ACHN (cell line): ENCODE results near the gene PMVK.
A peak's percentile ranks its signal among the peaks of the same experiment; 100 is the strongest.

Source experiments
- DNase-seq: peaks from one replicate; pipeline ENCODE4 v3.0.0-alpha.2; 2015
- in situ Hi-C: cut with HindIII; loops from 2 replicates; pipeline ENCODE4 v1.10.0; 2017; ENCODE audit warnings: low sequenced_read_pairs, low pct_ligation_motif_present, low pct_unique_long_range_greater_than_20kb

The PMVK gene

DNA sequence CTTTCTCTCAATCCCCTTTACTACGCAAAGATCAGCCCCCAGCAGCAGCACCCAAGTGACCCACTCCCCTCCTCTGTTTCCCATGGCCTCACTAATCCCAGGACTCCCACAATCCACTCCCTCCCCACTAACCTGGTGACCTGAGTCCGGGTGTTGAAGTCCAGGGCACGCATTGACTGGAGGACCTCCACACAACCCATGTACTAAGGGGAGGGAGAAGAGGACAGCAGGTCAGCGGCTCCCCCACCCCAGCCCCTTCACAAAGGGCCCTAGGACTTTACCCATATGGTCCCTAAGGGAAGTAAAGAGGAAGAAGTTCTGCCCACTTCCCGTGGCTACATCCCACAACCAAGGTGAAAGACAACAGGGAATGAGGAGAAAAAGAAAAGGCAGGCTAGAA is 32.7 kb upstream of the PMVK start:
- DNase-seq, result no peak
- in situ Hi-C loops, result no loop called here

DNA sequence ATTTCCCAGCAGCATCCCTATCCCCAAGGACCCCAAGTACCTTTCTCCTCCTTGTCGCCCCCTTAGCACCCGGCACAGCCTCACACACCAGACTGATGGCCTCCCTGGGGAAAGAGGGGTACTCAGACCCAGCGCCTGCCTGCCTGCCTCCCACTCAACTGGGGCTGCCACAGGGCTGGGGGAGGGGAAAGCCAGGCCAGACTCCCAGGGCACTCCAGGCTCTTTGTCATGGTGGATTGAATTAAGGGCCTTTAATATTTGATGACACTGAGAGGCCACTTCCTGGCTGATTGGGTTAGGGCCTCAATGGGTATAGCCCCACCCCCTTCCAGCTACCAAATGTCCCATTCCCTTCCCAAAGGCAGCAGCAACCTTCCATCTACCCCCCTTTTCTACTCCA is 32.2 kb upstream of the PMVK start:
- in situ Hi-C loops, result no loop called here
- DNase-seq, result no peak

DNA sequence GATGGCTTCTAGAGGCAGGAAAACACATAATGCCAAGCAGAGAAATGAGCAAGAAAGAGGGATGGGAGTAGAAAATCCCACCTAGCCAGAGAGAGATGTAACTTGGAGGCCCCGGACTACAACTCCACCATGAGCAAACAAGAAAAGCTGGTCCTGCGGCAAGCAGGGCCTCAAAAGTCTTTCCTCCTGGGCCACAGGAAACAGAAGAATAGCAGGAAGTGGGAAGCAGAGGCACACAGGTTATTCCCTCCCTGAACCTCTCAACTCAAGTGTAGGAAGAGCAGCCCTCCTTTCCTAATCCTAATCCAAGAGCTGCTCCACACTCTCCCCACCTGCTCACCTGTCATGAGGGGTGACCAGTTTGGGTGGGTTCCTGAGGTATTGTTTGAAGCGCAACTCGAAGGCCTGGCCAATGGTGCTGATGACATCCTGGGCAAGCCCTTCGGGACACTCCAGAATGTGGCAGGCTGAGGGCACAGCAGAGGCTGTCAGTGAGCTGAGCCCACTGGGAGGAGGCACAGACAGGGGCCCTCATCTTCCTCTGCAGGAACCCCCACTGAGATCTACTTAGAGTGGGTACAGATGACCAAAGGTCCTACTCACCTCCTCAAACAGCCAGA is 30.9 kb upstream of the PMVK start:
- DNase-seq, result no peak
- in situ Hi-C loops, result no loop called here

DNA sequence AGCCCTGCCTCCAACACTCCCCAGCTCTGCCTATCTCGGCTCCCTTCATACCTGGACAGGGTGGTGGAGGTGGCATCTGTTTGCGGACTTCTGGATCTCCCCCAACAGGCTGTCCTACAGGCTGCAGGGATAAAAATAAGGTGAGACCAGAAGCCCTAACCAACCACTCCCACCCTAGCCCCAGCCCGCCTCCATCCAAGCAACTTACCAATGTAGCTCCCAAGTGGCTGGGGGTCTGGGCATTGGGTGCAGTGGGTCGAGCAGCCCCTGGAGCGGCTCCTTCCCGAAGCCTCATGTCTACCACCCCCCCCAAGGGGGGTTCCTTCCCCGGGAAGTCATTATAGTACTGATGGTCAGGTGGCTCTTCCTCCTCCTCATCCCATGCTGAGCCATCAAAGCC is 29.6 kb upstream of the PMVK start:
- no peak for DNase-seq
- in situ Hi-C loops, result no loop called here

DNA sequence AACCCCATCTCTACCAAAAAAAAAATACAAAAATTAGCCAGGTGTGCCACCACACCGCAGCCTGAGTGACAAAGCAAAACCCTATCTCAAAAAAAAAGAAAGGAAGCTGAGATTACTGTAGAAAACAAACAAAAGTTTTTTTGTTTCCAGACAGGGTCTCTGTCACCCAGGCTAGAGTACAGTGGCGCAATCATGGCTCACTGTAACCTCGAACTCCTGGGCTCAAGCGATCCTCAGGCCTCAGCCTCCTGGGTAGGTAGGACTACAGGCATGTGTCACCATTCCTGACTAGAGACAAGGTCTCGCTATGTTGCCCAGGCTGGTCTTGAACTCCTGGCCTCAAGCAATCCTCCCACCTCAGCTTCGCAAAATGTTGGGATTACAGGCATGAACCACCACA is 27.8 kb upstream of the PMVK start:
- in situ Hi-C loops, result no loop called here
- no peak for DNase-seq

DNA sequence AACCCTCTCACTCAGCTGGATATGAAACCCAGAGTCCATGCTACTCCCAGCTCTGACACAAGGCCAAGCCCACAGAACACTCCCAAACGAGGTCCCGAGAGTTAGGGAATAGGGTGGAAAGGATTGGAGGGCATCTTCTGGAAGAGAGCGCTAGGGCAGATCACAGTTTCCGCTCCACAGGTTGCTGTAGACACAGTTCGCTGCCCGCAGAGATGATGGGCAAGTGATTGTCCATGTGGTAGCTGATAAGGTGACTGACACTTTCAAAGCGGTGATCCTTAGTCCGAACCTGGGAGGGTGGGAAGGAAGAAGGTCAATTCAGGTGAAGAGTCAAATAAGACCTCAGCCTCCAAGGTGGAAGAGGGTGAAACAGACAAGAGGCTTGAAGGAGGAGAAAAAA is 27.1 kb upstream of the PMVK start:
- in situ Hi-C loops, result no loop called here
- no peak for DNase-seq

DNA sequence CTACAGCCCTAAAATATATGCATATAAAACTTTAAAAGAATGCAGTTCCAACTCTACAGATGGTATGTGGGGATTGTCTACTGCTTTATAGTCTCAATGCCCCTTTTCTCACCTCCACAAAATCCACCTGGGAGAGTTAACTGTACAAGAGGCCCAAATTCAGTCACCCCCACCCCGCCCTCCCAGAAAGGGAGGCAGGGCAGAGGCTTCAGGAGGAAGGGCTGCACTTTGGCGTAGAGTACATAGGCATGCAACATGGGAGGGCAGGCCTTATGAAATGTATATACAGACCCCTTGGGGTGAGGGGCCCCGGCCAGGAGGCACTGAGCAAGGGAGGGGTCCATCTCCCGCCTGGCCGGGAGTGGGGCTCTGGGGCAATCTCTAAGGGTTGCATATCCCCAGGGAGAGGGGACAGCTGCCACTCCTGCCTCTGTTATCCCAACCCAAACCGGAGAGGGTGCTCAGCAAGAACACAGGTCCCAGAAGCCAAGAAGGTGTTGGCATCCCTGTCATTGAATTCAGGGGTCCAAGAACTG is 26.3 kb upstream of the PMVK start:
- no peak for DNase-seq

DNA sequence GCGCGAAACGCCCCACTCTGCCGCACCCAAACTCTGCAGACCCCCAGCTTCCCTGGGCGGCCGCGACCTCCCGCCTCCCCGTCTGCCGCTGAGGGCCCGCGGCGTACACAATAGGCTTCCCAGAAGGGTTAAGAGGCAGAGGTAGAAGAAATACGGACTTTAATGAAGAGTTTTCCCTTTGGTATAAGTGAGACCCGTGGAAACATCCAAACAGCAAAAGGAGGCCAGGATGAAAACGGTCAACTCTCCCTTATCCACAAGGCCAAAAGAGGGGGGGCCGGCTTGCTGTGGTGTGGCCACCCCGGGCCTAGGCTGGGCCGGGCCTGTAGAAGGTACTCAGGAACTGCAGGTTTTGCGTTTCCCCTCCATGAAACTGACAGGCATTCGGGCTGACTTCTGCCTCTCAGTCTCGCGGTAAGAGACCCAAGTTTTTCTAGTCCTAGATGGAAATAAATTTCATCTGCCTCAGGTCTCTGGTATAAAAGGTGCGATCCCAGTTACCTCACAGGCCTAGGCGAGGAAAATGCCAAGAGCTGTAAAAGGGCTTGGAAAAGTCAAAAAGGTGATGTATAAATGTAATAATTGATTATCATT is 25.7 kb upstream of the PMVK start:
- in situ Hi-C loops, result no loop called here
- DNase-seq, result peak; percentile 44

More for the DNA sequence above, 26.3 kb upstream of the PMVK start:
- in situ Hi-C loops, result no loop called here

DNA sequence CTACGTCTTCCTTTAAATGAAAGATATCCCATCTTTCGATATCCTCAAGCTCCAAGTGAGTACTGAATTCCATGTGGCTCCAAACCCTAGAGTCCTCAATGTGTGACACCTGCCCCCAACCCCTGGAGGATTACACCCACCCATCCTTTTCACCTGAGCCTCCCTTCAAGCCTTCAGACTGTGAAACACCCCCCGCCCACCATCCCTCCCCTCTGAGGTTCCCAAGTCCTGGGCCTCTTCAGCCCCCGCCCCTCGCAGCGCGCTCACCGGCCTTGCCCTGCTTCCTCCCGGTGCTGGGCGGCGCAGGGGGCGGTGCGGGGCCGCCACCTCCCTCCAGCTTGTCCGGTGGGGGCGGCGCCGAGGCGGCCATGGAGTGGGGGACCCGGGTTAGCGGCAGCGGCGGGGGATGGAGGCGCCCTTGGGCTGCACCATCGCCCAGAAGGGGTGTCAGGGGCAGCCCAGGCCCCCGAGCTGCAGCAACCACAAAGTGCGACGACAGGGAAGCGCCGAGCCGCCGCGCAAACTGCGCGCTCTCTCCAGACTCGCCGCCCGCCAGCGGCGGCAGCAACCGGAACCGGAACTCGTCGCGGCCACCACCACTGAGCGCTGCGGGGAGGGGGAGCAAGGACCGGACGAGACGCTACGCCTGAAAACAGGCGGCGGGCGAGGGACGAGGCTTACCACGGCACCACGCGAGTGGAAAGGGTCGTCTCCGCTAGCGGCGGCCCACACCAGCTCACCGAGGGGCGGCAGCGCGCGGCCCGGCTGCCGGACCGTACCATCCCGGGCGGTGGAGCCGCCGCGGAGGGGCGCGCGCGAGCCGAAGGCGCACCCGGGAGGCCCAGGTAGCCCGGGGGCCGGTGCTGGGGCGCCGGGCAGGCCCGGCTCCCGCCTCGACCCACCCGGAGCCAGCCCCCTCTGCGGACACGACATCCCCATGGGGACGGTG is 25.0 kb upstream of the PMVK start, which contains the start of gene PYGO2:
TSS of gene PYGO2 (minus strand) at position 576 of the 949 bp plus-strand sequence. CDS start at position 370, 206 bp downstream.
- peak; percentile 84 for DNase-seq
- in situ Hi-C loops, result no loop called here

DNA sequence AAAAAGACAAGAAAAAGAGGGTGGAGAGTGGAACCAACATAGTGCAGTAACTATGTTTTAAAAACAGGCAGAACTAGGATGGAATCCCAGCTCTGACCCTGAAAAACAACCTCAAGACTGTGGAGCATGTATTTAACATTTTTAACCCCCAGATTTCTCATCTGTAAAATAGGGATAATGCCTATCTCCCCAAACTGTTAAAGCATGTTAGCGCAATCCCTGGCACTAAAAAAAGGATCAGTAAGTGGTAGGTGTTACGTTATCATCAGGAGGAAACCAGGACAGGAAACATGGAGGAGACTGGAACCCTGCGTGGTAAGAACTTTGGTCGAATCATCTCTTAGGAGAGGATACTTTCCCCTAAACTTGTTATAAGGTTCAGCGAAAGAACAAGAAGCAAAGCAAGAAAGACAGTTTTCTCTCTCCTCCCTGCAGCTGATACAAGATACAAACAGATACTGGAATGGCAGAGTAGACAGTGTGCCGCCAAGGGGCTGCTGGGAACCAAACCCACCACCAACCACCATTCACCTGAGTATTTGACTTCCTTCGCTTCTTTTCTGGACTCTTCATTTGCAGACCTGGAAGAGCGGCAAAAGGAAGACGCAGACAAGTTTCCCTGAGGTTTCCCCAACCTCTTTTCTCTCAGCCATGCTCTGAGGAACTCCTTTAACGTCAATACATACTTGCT is 24.1 kb upstream of the PMVK start:
- in situ Hi-C loops, result no loop called here
- no peak for DNase-seq

DNA sequence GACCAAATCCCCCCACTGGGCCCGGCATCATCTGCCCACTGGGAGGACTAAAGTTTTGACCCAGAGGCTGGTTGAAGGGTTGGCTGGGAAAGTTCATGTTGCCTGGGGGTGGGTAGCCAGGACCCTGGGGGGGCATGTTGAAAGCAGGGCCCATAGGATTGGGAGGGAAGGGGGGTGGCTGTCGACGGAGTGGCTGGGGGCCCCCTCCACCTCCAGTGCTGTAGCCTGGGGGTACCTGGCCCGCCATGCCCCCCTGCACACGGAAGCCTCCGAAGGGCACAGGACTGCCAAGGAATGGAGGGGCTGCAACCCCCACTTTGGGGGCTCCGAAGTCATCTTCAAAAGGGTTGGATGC is 22.9 kb upstream of the PMVK start:
- in situ Hi-C loops, result no loop called here
- no peak for DNase-seq

DNA sequence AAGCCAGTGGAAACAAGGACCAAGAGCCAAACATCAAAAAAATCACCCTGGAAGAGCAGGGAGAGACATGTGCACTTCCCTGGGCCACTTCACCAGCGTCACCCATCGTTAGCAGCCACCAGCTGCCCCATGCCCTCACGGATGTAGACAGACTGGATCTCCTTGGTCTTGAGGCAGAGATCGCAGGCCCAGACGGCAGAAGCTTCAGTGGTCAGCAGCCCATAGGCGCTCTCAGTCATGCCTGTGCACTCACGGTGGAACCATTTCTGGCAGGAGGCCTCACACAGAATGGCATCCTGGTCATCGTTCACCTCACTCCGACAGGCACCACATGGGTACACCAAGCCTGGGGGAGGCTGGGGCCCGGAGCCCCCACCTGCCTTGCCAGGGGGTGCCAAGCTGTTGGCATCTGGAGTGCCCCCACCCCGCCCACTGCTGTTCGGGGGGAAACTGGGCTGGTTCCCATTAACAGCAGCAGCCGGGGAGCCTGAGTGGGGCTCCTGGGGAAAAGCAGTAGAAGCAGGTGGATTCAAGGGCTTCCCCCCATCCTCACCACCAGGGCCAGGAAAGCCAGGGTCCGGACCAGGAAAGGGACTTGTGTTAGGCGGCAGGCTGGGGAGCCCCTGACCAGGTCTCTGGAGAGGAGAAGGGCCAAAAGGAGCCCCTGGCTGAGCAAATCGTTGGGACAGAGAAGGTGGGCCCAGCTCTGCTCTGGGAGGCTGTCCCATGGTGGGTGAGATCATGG is 22.3 kb upstream of the PMVK start:
- DNase-seq, result no peak
- in situ Hi-C loops, result no loop called here

DNA sequence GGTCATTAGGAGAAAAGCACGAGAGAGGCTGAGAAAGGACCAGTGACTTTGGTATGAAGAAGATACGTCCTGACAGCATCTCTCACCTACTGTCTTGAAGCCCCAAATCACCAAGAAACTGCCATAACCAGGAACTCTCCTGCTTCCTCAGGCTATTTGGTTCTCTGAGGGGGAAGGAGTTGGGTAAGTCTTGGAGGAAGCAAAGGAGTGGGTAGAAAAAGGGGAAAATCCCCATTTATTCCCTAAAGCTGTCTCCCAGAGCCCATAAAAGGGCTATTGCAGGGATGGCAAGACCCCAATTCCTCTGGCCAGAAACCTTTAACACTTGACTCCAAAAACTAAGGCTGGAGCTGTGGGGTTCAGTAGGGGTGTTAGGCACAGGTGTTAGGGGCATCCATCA is 21.5 kb upstream of the PMVK start:
- DNase-seq, result no peak
- in situ Hi-C loops, result no loop called here

DNA sequence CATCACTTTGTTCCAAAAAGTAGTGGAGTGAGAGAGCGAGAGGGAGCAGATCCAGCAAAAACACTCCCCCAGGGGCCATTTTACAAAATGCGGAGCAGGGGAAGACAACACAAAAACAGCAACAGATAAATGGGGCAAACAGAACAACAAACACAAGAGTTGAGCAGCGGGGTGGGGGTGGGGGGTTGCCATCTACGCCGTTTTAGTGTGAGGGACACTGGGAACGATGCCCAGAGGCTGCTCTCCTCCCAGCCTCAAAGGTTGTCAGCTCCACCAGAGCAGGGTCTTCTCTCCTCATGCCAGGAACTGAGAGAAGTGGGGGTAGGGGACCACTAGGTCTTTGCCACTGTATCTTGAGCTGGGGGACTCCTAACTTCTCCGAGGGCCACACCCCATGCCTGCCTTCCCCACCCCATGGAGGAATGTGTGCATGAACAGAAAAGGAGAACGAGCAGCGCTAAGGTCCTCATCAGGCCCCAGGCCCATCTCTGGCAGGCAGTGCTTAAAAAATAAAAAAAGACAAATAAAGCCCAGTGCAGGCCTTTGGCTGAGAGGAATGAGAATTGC is 20.7 kb upstream of the PMVK start:
- in situ Hi-C loops, result no loop called here
- DNase-seq, result no peak

DNA sequence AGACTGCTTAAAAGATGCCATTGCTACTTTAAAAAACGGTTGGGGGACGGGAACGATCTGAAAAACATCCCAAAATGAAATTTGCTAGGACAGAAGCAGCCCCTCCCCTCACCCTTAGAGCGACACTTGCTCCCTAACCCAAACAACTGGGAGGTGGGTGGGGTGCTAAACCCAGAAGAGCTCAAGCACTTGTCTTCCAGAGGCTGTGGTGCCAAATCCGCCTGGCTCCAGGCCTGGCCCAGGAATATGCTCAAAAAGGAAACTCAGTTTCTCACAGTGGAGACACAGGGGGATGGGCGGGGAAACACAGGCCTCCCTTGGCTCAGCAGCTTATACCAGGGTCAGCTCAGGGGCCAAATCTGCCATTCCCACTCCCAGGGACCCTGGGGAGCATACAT is 20.0 kb upstream of the PMVK start:
- in situ Hi-C loops, result no loop called here
- no peak for DNase-seq

DNA sequence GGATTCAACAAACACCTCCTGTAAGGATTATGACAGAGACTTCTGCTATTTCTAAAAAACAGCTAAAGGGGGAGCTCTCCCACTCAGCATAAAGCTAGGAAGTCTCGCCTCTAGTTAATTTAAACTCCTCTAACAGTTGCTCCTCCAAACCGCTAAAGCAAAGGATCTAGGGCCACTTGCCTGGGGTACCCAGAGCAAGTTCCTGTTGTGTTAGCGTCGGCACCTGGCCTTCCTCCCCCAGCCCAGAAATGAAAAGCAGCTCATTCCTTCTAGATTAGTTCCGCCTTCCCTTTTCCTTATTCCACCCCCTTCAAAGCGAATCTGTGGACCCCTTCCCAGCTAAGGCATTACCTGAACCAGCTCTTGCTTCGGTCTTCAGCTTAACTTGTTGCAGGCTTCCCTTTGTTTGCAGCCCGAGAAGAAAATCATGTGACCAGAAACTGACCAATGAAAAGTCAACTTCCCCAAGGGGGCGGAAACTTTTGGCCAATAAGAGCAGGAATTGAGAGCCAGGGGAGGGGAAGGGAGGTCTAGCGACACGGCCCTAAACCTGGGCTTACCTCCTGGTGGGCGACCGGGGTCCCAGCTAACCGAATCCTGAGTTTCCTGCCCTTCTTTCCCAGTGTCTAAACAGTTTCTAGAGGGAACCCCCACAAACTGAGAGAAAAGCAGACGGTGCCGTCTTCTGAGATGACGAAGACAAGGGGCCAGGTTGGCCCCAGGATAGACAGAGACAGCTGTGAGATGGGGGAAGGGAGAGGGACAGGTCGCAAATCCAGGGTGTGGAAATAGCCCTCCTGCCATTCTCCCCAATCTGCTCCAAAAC is 19.4 kb upstream of the PMVK start, which contains the start of gene PBXIP1:
TSS of gene PBXIP1 (minus strand) at position 382 of the 826 bp plus-strand sequence. CDS start 2,378 bp downstream, outside the sequence.
- in situ Hi-C loops, result no loop called here
- peak; percentile 93 for DNase-seq
